ENCODE data around the gene ZNF550.
A peak's percentile ranks its signal among the peaks of the same experiment; 100 is the strongest.

ZNF550 gene

DNA sequence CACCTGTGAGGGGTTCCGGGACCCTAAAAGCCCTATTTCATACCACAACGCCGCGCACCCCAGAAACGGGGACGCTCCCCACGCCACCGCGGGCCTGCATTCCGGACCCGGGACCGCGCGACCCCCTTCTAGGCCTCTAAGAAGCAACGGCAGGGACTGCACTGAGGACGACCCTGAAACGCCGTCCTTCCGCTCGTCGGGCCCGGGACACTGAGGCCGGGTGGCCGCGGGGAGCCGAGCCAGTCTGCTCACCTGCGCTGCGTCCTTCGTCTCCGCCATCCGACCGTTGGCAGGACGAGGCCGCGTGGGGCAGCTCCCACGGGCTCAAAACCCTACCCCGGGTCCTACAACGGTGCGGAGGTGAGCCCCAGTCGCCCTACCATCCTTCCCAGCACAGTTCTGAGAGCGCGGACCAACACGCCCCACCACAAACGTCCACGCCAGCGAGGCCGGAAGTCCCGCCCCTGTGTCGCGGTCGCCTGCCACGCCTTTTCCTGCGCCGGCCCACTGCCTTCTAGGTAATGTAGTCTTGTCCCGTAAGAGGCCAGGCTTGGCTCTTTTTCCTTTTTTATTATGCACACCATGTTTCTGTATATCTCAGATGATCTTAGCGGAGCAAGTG, at the start of gene ZNF550:
TSS of gene ZNF550 (minus strand) at position 460 of the 622 bp plus-strand sequence. CDS start at position 279, 181 bp downstream.
- peak; percentile 92 for DNase-seq

GRCh38 chr19:57606931-57607330, 47.3 kb upstream of the ZNF550 start:
- no peak for DNase-seq

DNA sequence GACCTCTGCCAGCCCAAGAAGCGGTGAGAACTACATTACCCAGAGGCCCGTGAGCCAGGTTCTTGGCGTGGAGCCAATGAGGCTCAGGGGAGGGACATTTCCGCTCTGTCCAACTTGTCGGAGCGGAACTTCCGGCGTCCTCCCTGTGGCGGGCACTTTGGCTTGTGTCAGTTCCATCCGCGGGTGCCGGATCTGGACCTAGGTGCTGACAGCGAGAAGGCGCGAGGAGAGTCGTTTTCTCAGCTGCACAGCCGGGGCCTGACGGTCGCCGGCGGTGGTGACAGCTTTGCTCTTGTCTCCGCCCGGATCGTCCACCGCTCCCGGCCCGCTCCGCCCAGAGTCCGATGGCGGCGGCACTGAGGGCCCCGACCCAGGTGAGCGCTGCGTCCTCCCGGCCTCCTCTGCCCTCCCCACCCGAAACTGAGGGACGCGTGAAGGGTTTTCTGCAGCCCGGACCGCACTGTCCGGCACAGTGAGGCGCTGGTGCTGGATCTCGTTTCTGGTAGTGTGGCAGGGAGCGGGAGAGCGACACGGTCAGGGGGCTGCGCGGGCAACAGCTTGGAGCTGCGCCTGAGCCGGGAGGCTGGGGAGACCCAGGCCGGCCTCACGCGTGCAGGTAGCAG, 40.2 kb upstream of the ZNF550 start, which contains the start of gene ZNF530:
TSS of gene ZNF530 (plus strand) at position 125 of the 623 bp plus-strand sequence. CDS start 4,461 bp downstream, outside the sequence.
- peak; percentile 91 for DNase-seq

GRCh38 chr19:57599377-57599760, 39.7 kb upstream of the ZNF550 start:
- no peak for DNase-seq

- no peak for DNase-seq
These were observed 27.9 kb upstream of the ZNF550 start for GRCh38 chr19:57587529-57587928.

DNA sequence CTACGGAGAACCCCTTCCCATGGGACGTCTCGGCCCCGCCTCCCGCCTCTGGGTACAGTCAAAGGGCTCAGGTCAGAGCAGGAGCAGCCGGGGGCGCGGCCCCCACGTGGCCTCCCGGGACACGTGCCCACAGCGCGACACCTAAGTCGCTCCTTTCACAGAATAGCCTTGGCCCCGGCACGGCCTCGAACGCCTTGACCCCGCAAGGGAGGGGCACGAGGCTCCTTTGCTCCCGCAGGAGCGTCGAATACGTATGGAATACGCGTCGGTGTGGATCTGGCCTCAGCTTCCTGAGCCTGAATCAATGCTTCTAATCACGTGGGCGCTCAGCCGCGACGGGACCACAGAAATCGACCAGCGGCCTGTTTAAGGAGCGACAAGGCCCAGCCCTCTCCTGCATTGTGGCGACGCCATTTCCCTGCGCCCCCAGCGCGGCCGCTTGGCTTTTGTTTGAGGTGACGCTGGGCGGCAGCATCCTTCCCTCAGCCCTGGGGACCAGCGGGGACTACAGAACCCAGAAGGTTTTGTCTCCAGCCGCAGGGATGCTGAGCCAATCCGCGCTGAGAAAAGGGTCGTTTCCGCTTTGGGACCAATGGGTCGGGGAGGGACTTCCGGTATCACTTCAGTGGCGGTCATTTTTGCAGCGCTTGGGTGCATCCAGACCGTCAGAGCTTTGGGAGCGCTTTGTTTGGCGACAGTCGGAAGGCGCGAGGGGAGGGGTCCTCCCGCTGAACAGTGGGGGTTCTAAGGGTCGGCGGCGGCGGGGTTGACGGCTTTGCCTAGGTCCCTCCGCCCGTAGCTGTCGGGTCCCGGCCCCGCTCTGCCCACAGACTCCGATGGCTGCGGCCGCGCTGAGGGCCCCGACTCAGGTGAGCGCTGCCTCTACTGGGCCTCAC, 24.1 kb upstream of the ZNF550 start, which contains the start of gene ZIK1:
TSS of gene ZIK1 (plus strand) at position 625 of the 896 bp plus-strand sequence. CDS start at position 837, 212 bp downstream.
- peak; percentile 77 for DNase-seq

GRCh38 chr19:57583104-57583520, 23.4 kb upstream of the ZNF550 start:
- DNase-seq, result no peak

- DNase-seq, result peak; percentile 97
These were observed 19.0 kb upstream of the ZNF550 start, which contains the start of gene ZNF416 for GRCh38 chr19:57578487-57579205. TSS of gene ZNF416 (minus strand) at chr19:57578911. CDS start at chr19:57578704, 207 bp downstream.

GRCh38 chr19:57576661-57577060, 17.0 kb upstream of the ZNF550 start:
- no peak for DNase-seq

- no peak for DNase-seq
These were observed 12.8 kb upstream of the ZNF550 start for GRCh38 chr19:57572415-57572947.

GRCh38 chr19:57570707-57571106, 11.0 kb upstream of the ZNF550 start:
- DNase-seq, result no peak

DNA sequence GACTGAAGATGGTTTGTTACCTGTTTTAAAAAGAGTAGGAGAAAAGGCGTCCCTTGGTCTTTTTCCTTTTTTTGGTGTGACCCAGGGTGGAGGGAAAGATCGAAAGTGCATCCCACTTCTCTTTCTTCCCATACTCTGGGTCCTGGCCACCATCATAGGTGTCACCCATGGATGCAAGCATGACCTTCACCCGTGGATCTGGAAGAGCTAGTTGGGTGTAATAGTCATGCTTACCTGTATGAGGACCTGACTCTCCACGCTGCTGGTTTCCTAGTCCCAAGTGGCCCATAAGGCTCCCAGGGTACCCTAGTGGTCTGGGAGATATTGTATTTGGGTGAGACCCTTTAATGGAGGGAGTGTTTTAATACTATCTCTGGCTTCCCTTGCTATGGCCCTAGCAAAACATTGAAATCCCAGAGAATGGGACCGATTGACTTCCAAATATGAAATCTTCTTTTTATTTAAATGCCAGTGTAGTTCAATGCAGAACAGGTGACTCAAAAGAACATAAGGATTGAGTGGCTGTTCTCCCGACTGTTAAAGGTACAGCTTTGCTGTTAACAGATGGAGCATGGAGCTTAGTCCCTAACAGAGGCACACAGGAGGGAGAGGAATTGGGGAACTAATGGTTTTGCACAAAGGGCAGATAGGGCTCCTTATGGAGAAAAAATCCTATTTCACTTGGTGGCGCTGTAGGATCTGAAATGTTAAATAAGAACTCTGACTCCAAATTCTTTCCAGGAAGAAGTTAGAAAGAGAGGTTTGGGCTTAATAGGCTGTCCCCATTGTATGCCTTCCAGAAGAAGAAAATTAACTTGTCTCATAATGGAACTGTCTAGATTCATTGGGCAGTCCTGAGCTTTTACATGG, 7.0 kb upstream of the ZNF550 start:
- DNase-seq, result no peak

DNA sequence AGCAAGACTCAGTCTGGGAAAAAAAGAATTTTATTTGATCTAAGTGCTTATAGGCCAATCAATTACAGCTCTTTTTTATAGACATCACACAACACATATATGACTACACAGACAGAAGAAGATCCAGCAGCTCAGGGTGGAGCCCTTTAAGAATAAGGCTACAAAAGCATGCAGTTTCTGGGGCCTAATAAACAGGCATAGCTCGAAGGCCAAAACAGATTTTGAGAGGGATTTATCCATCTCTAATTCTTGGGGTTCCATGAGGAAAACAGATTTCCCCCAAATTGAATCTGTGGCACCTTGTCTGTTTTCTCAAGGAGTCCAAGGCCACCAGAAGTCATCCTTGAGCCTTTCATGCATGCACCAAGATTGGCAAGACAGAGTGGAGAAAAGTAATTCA, 3.9 kb upstream of the ZNF550 start:
- DNase-seq, result no peak

- DNase-seq, result no peak
These were observed 407 bp upstream of the ZNF550 start for GRCh38 chr19:57560049-57560491.

GRCh38 chr19:57559008-57559403, 657 bp downstream of the ZNF550 start:
- DNase-seq, result peak; percentile 28

GRCh38 chr19:57558525-57558924, 1.1 kb downstream of the ZNF550 start:
- DNase-seq, result peak; percentile 3

DNA sequence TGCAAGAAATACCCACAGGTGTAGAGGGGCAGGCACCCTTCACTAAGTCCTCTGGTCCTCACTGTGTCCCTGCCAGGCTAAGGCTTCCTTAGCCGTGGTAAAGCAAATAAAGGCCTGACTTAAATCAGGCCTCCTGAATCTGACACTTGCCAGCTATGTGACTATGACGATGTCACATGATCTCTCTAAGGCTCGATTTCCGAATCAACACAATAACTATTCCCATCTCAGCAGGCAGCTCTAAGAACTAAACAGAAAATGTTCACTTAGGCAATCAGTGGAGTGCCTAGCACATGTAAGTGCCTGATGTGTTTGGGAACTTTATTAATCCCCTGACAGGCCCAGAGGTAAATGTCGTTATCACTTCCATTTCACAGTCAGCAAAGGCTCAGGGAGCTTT, 2.0 kb downstream of the ZNF550 start:
- no peak for DNase-seq

GRCh38 chr19:57552432-57552831, 7.2 kb downstream of the ZNF550 start:
- DNase-seq, result no peak

DNA sequence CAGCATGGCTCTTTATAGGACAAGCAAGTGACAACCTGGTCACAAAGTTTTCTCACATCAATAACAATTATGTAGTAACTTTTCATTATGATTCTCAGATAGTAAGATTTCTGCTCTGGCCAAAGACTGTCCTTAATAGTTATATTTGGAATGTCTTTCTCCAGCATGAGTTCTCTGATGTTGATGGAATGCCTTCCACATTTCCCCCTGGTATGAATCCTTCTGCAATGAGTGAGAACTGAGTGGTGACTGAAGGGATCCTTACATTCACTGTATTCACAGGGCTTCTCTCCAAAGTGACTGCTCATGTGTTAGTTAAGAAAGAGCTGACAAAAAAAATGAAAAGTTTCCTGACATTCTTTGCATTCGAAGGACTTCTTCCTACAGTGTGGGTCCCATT, 13.2 kb downstream of the ZNF550 start:
- no peak for DNase-seq

GRCh38 chr19:57537953-57538547, 21.6 kb downstream of the ZNF550 start:
- DNase-seq, result no peak

Measured in activated CD4-positive, alpha-beta T cell treated with anti-CD3 and anti-CD28 coated beads, Interleukin-2, Interleukin-6, amounts not matched to agents 100 ng/mL and 50 ng/mL, durations not matched to agents 16 hours and 8 hours (primary cell).